ENCODE results near the gene PGM2L1.

- TF ChIP-seq POLR2AphosphoS5 (IDR thresholded peaks at IDR 0.05; ENCODE audit: low read depth, low read length): no peak
- no peak for TF ChIP-seq REST (IDR thresholded peaks at IDR 0.05; ENCODE audit: insufficient read depth in 1 of 2, low read depth in 2 of 2, low read length in 2 of 2)
- no peak for TF ChIP-seq FOXP2 (optimal IDR thresholded peaks at IDR 0.05; ENCODE audit: borderline replicate concordance, extremely low read depth, extremely low read length, insufficient read depth)
- TF ChIP-seq SIN3A (IDR thresholded peaks at IDR 0.05; ENCODE audit: borderline replicate concordance, insufficient read depth, low read length): no peak
- no peak for TF ChIP-seq TAF1 (IDR thresholded peaks at IDR 0.05; ENCODE audit: borderline replicate concordance, insufficient read depth, low read length)
Observed at GRCh38 chr11:74330075-74330858, 68.0 kb downstream of the PGM2L1 start.
